ENCODE results near the gene SHANK3. TPM values are rescaled to one million over a fixed set of nuclear protein-coding genes. Genes with fewer than 3 reads are reported as not detected.
A peak's percentile ranks its signal among the peaks of the same experiment; 100 is the strongest.
"Not testable (repeated sequence)": the region's sequence is repeated elsewhere in the genome, so short reads cannot be mapped to it uniquely, and the experiment has no call there.

Gene SHANK3
- total and polyA plus RNA-seq, 2 experiments from 2014 or later: 0.10 to 0.97 TPM

GRCh38 chr22:50653256-50653655 is 19.4 kb upstream of the SHANK3 start:
- no peak overlapping the region for H2AFZ ChIP-seq
- H3K9me3 ChIP-seq (ENCODE audit: low read depth): peaks cover 4% of the 10 kb centered on the region
- no peak overlapping the region for H3K4me3 ChIP-seq
- H3K9ac ChIP-seq: no peak overlapping the region
- no peaks in the 10 kb centered on the region for H3K27me3 ChIP-seq (replicated peaks; ENCODE audit: insufficient read depth)
- H3K36me3 ChIP-seq (ENCODE audit: low read depth): no peaks in the 10 kb centered on the region
- H3K4me1 ChIP-seq (ENCODE audit: insufficient read depth): peaks cover 17% of the 10 kb centered on the region
- in situ Hi-C loops (cut with MboI): no loop called here
- DNase-seq: no peak
- 78% methylated on average over 10 of the region's 10 CpGs for WGBS, 2 experiments (ENCODE audit: low coverage in 1 of 2, low lambda C conversion rate in 2 of 2, missing lambda C conversion rate in 2 of 2)
- no peak for TF ChIP-seq EZH2phosphoT487 (IDR thresholded peaks at IDR 0.05; ENCODE audit: insufficient read depth, low read depth)
- no peak for TF ChIP-seq EZH2 (IDR thresholded peaks at IDR 0.05; ENCODE audit: insufficient read depth, poor library complexity, severe bottlenecking)
- H3F3A ChIP-seq (ENCODE audit: insufficient read depth): no peaks in the 10 kb centered on the region
- no peaks in the 10 kb centered on the region for H3K79me2 ChIP-seq (ENCODE audit: insufficient read depth)
- no peak overlapping the region for H3K27ac ChIP-seq
- H3K9me2 ChIP-seq (ENCODE audit: insufficient read depth): no peaks in the 10 kb centered on the region
- H4K20me1 ChIP-seq (ENCODE audit: insufficient read depth): no peaks in the 10 kb centered on the region
- no peak overlapping the region for H3K4me2 ChIP-seq (ENCODE audit: unreplicated experiment)

GRCh38 chr22:50654664-50655063 is 18.0 kb upstream of the SHANK3 start:
- H4K20me1 ChIP-seq (ENCODE audit: insufficient read depth); H3K27me3 ChIP-seq (replicated peaks; ENCODE audit: insufficient read depth); DNase-seq; H3K27ac ChIP-seq; H3K4me2 ChIP-seq (ENCODE audit: unreplicated experiment); H3K4me3 ChIP-seq; H3K9ac ChIP-seq; H3K36me3 ChIP-seq (ENCODE audit: low read depth); H2AFZ ChIP-seq; H3K9me2 ChIP-seq (ENCODE audit: insufficient read depth); in situ Hi-C loops (cut with MboI); H3K9me3 ChIP-seq (ENCODE audit: low read depth); H3K79me2 ChIP-seq (ENCODE audit: insufficient read depth); H3F3A ChIP-seq (ENCODE audit: insufficient read depth): not testable (repeated sequence)
- WGBS, 2 experiments (ENCODE audit: low coverage in 1 of 2, low lambda C conversion rate in 2 of 2, missing lambda C conversion rate in 2 of 2): 80 to 82% methylated on average over 6 of the region's 6 CpGs
- peaks cover 17% of the 10 kb centered on the region for H3K4me1 ChIP-seq (ENCODE audit: insufficient read depth)

GRCh38 chr22:50656122-50657070 is 16.2 kb upstream of the SHANK3 start:
- H3K4me3 ChIP-seq: no peak overlapping the region
- H3K9ac ChIP-seq: peak overlapping the region; percentile 12; the same call in 1 of the 2 replicates
- peak; percentile 72 for DNase-seq
- TF ChIP-seq EZH2 (IDR thresholded peaks at IDR 0.05; ENCODE audit: insufficient read depth, poor library complexity, severe bottlenecking) (no peak), EZH2phosphoT487 (IDR thresholded peaks at IDR 0.05; ENCODE audit: insufficient read depth, low read depth) (no peak)
- in situ Hi-C loops (cut with MboI): no loop called here
- H2AFZ ChIP-seq: peak overlapping the region; percentile 49
- H3K27me3 ChIP-seq (replicated peaks; ENCODE audit: insufficient read depth): no peaks in the 10 kb centered on the region
- H3K36me3 ChIP-seq (ENCODE audit: low read depth): no peaks in the 10 kb centered on the region
- peak overlapping the region; percentile 35 for H3K4me2 ChIP-seq (ENCODE audit: unreplicated experiment)
- H4K20me1 ChIP-seq (ENCODE audit: insufficient read depth): no peaks in the 10 kb centered on the region
- no peaks in the 10 kb centered on the region for H3K9me2 ChIP-seq (ENCODE audit: insufficient read depth)
- WGBS, 2 experiments (ENCODE audit: low coverage in 1 of 2, low lambda C conversion rate in 2 of 2, missing lambda C conversion rate in 2 of 2): 51 to 56% methylated on average over 23 of the region's 23 CpGs
- peak overlapping the region; percentile 58 for H3K27ac ChIP-seq
- H3F3A ChIP-seq (ENCODE audit: insufficient read depth): no peaks in the 10 kb centered on the region
- peaks cover 17% of the 10 kb centered on the region for H3K4me1 ChIP-seq (ENCODE audit: insufficient read depth)
- no peaks in the 10 kb centered on the region for H3K9me3 ChIP-seq (ENCODE audit: low read depth)
- no peaks in the 10 kb centered on the region for H3K79me2 ChIP-seq (ENCODE audit: insufficient read depth)

- DNase-seq: no peak
- Histone ChIP-seq H3K9me3 (ENCODE audit: low read depth) (no peaks in the 10 kb centered on the region), H3F3A (ENCODE audit: insufficient read depth) (no peaks in the 10 kb centered on the region), H3K9me2 (ENCODE audit: insufficient read depth) (no peaks in the 10 kb centered on the region), H3K4me1 (ENCODE audit: insufficient read depth) (peaks cover 17% of the 10 kb centered on the region), H4K20me1 (ENCODE audit: insufficient read depth) (no peaks in the 10 kb centered on the region), H3K4me3 (no peak overlapping the region), H3K36me3 (ENCODE audit: low read depth) (no peaks in the 10 kb centered on the region), H3K4me2 (ENCODE audit: unreplicated experiment) (no peak overlapping the region), H3K27ac (no peak overlapping the region), H3K27me3 (replicated peaks; ENCODE audit: insufficient read depth) (no peaks in the 10 kb centered on the region), H3K9ac (no peak overlapping the region), H3K79me2 (ENCODE audit: insufficient read depth) (no peaks in the 10 kb centered on the region), H2AFZ (no peak overlapping the region)
- TF ChIP-seq EZH2 (IDR thresholded peaks at IDR 0.05; ENCODE audit: insufficient read depth, poor library complexity, severe bottlenecking): no peak
- no peak for TF ChIP-seq EZH2phosphoT487 (IDR thresholded peaks at IDR 0.05; ENCODE audit: insufficient read depth, low read depth)
- in situ Hi-C loops (cut with MboI): no loop called here
- 62 to 66% methylated on average over 4 of the region's 4 CpGs for WGBS, 2 experiments (ENCODE audit: low coverage in 1 of 2, low lambda C conversion rate in 2 of 2, missing lambda C conversion rate in 2 of 2)
These were observed 14.7 kb upstream of the SHANK3 start for GRCh38 chr22:50657925-50658324.

GRCh38 chr22:50659711-50660110 is 12.9 kb upstream of the SHANK3 start:
- H3K9me2 ChIP-seq (ENCODE audit: insufficient read depth); H2AFZ ChIP-seq; H3K9ac ChIP-seq; H3K9me3 ChIP-seq (ENCODE audit: low read depth); H3K36me3 ChIP-seq (ENCODE audit: low read depth); H3K4me2 ChIP-seq (ENCODE audit: unreplicated experiment); H3K79me2 ChIP-seq (ENCODE audit: insufficient read depth); H3K27me3 ChIP-seq (replicated peaks; ENCODE audit: insufficient read depth); in situ Hi-C loops (cut with MboI); H3K4me3 ChIP-seq; DNase-seq; H3F3A ChIP-seq (ENCODE audit: insufficient read depth); H4K20me1 ChIP-seq (ENCODE audit: insufficient read depth); H3K27ac ChIP-seq: not testable (repeated sequence)
- WGBS, 2 experiments (ENCODE audit: low coverage in 1 of 2, low lambda C conversion rate in 2 of 2, missing lambda C conversion rate in 2 of 2): 83 to 87% methylated on average over 7 of the region's 7 CpGs
- H3K4me1 ChIP-seq (ENCODE audit: insufficient read depth): peaks cover 17% of the 10 kb centered on the region

All from GM23248 (cell line).